Colonic mucosa (tissue), 4 donors: ENCODE measurements around the gene C17orf67. TPM values are rescaled to one million over a fixed set of nuclear protein-coding genes. Genes with fewer than 3 reads are reported as not detected.

Source experiments
- DNase-seq: peaks from one replicate; pipeline ENCODE4 v3.0.0-alpha.2; 2020
- H3K27ac ChIP-seq: fragments of 200-600 bp; one replicate; pipeline ENCODE4 v1.8.0; 2021
- H3K27me3 ChIP-seq: fragments of 200-600 bp; one replicate; pipeline ENCODE4 v1.8.0; 2021
- H3K36me3 ChIP-seq: fragments of 200-600 bp; one replicate; pipeline ENCODE4 v1.8.0; 2021
- H3K4me1 ChIP-seq: fragments of 200-600 bp; one replicate; pipeline ENCODE4 v1.8.0; 2021; ENCODE audit warnings: mild to moderate bottlenecking
- H3K4me3 ChIP-seq: fragments of 200-600 bp; one replicate; pipeline ENCODE4 v1.8.0; 2021
- H3K9ac ChIP-seq, 2 donors: one replicate each; pipeline ENCODE4 v1.7.0; 2013; ENCODE audit warnings: control low read depth in 2 of 2, low read depth in 2 of 2, low read length in 2 of 2
- H3K9me3 ChIP-seq: fragments of 200-600 bp; one replicate; pipeline ENCODE4 v1.8.0; 2021
- CTCF ChIP-seq: fragments of 200-600 bp; IDR thresholded peaks from one replicate; pipeline ENCODE4 v1.8.0; 2022; ENCODE audit warnings: antibody characterized with exemption, mild to moderate bottlenecking
- intact Hi-C: fragments of 100-400 bp; cut with DNase I; formaldehyde crosslinking; loops from one replicate; pipeline ENCODE4 v1.14.1; 2022
- total RNA-seq, 2 donors: library from RNA; stranded (reverse); fragmentation: NEBNext Ultra II Directional in 1 of 2; extraction: Animal tissue kit (Norgen Biotek cat#: 25700) in 1 of 2; gene quantifications; one replicate each; pipeline ENCODE4 v1.2.1, GENCODE V29; 2021
- donor health status: healthy.
- donor health status: DM: no; HTN: no; CAD: no.
- donor health status: DM: no; HTN: no; CAD: no.

The C17orf67 gene
- total RNA-seq, 2 donors from 2014 or later: 1.4 to 1.7 TPM

GRCh38 chr17:56876766-56877179 is 43.1 kb upstream of the C17orf67 start:
- no peak for DNase-seq
- Histone ChIP-seq H3K4me1 (no peaks in the 10 kb centered on the region), H3K4me3 (no peak overlapping the region), H3K36me3 (no peaks in the 10 kb centered on the region), H3K9me3 (no peaks in the 10 kb centered on the region), H3K27ac (no peak overlapping the region), H3K9ac (no peak overlapping the region), H3K27me3 (no peaks in the 10 kb centered on the region)
- no peak for TF ChIP-seq CTCF
- intact Hi-C loops: no loop called here

- no peaks in the 10 kb centered on the region for H3K36me3 ChIP-seq
- H3K9ac ChIP-seq: no peak overlapping the region
- H3K4me3 ChIP-seq: no peak overlapping the region
- no peaks in the 10 kb centered on the region for H3K9me3 ChIP-seq
- H3K4me1 ChIP-seq: no peaks in the 10 kb centered on the region
- H3K27ac ChIP-seq: no peak overlapping the region
- TF ChIP-seq CTCF: no peak
- no peaks in the 10 kb centered on the region for H3K27me3 ChIP-seq
- DNase-seq: no peak
- intact Hi-C loops: no loop called here
Observed at GRCh38 chr17:56870081-56870651, 36.4 kb upstream of the C17orf67 start.

GRCh38 chr17:56868716-56869115 is 35.0 kb upstream of the C17orf67 start:
- no peak for TF ChIP-seq CTCF
- no peaks in the 10 kb centered on the region for H3K9me3 ChIP-seq
- H3K27me3 ChIP-seq: no peaks in the 10 kb centered on the region
- peak overlapping the region in 1 of 2 donors; percentile 46 for H3K9ac ChIP-seq
- no peaks in the 10 kb centered on the region for H3K4me1 ChIP-seq
- no peaks in the 10 kb centered on the region for H3K36me3 ChIP-seq
- H3K27ac ChIP-seq: no peak overlapping the region
- no peak overlapping the region for H3K4me3 ChIP-seq
- DNase-seq: no peak
- intact Hi-C loops: no loop called here

GRCh38 chr17:56867948-56868376 is 34.2 kb upstream of the C17orf67 start:
- TF ChIP-seq CTCF: no peak
- Histone ChIP-seq H3K4me1 (no peaks in the 10 kb centered on the region), H3K36me3 (no peaks in the 10 kb centered on the region), H3K27me3 (no peaks in the 10 kb centered on the region), H3K9me3 (no peaks in the 10 kb centered on the region), H3K9ac (peak overlapping the region in 1 of 2 donors; percentile 46), H3K4me3 (no peak overlapping the region), H3K27ac (no peak overlapping the region)
- no peak for DNase-seq
- intact Hi-C loops: no loop called here

GRCh38 chr17:56866496-56866895 is 32.8 kb upstream of the C17orf67 start:
- Histone ChIP-seq H3K9ac (no peak overlapping the region), H3K9me3 (no peaks in the 10 kb centered on the region), H3K36me3 (no peaks in the 10 kb centered on the region), H3K4me3 (no peak overlapping the region), H3K27ac (no peak overlapping the region), H3K4me1 (no peaks in the 10 kb centered on the region), H3K27me3 (no peaks in the 10 kb centered on the region)
- no peak for DNase-seq
- no peak for TF ChIP-seq CTCF
- intact Hi-C loops: no loop called here
